ENCODE measurements around the gene SPACDR.

SPACDR gene

DNA sequence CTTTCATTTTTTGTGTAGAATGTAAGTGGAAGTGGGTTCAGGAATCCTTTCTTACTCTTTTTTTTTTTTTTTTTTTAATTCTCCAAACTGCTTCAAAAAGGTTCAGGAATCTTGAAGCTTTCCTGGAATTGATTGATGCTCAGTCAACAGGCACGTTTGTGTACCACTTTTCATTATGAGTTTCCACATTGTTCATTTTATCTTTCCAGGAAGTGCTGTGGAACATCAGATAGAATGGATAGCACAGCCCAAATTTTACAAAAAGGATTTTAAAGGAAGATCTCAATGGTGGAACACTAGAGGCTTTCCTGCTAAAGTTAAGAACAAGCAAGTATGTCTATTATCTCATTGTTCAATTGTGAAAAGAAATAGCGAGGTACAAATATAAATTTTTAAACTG lies 25.9 kb downstream of the SPACDR start:
- in situ Hi-C loops (cut with MboI; ENCODE audit: low sequenced_read_pairs, unreplicated experiment): no loop called here
- DNase-seq (ENCODE audit: low spot score): no peak
- TF ChIP-seq, protein P1, sequence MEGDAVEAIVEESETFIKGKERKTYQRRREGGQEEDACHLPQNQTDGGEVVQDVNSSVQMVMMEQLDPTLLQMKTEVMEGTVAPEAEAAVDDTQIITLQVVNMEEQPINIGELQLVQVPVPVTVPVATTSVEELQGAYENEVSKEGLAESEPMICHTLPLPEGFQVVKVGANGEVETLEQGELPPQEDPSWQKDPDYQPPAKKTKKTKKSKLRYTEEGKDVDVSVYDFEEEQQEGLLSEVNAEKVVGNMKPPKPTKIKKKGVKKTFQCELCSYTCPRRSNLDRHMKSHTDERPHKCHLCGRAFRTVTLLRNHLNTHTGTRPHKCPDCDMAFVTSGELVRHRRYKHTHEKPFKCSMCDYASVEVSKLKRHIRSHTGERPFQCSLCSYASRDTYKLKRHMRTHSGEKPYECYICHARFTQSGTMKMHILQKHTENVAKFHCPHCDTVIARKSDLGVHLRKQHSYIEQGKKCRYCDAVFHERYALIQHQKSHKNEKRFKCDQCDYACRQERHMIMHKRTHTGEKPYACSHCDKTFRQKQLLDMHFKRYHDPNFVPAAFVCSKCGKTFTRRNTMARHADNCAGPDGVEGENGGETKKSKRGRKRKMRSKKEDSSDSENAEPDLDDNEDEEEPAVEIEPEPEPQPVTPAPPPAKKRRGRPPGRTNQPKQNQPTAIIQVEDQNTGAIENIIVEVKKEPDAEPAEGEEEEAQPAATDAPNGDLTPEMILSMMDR (IDR thresholded peaks at IDR 0.05; ENCODE audit: borderline replicate concordance, control extremely low read depth, extremely low read depth, insufficient read depth, missing control alignments): no peak

DNA sequence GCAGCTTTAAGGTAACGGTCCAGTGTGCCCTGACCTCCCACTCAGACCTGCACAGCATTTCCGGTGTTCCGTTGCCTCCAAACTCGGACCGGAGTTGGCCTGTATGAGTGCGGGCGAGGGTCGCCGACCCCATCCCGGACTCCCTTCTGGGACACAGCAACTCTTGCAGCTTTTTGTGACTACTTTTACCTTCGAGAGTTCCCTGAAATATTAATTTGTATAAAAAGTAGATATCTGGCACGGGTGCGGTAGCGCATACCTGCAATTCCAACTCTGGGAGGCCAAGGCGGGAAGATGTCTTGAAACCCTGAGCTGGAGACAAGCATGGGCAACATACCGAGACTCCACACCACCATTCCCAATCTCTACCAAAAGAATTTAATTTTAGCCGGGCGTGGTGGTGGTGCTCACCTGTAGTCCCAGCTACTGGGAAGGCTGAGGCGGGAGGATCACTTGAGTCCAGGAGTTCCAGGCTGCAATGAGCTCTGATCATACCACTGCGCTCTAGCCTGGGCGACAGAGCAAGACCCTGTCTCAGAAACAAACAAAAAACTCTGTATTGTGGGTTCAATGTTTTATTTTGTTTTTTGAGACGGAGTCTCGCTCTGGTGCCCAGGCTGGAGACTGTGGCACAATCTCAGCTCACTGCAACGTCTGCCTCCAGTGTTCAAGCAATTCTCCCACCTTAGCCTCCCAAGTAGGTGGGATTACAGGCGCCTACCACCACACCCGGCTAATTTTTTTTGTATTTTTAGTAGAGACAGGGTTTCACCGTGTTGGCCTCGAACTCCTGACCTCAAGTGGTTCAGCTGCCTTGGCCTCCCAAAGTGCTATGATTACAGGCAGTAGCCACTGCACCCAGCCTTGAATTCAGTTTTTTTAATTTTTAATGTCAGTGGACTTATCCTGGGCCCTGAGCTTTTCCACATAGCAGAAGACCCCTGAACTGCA lies 26.6 kb downstream of the SPACDR start:
- TF ChIP-seq, protein P1 (IDR thresholded peaks at IDR 0.05; ENCODE audit: borderline replicate concordance, control extremely low read depth, extremely low read depth, insufficient read depth, missing control alignments): no peak
- in situ Hi-C loops (cut with MboI; ENCODE audit: low sequenced_read_pairs, unreplicated experiment): no loop called here
- DNase-seq (ENCODE audit: low spot score): no peak

DNA sequence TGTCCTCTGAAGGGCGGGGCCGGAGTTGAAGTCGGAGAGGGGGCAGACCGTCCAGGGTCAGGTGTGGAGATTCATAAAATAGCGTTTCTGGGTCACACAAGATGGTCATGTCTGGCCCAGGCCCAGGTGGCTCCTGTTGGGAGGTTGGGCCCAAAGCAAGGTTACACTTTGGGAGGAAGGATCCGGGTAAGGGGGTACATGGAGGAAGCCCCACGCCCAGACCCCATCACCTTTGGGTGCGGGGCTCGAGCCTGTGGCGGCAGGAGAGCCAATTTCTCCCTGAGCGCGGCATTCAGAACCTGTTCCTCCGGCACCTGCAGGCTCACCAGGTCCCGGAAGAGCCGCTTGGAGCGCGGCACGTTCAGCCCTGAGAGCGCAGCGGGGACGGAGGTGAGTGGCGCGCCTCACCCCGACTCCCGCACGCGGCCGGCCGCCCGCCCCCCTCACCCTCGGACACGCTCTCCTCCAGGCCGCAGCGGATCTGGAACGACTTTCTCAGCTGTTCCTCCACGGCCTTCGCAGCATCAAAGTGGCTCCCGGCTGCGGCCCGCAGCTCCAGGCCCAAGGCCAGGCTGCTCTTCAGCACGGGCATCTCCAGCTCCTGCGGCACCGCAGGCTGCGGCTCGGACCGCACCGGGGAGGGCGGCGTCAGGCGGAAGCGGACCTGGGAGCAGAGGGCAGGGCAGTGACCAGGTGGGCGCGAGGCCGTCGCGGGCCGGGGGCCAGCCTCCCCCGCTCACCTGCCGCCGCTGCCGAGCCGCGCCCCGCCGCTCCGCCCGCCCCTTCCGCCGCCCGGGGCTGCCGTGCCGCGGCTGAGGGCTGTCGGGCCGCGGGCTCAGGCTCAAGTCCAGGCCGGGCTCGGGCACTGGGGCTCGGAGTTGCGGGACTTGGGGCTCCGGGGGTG lies 28.4 kb downstream of the SPACDR start:
- DNase-seq (ENCODE audit: low spot score): peak; percentile 51
- in situ Hi-C loops (cut with MboI; ENCODE audit: low sequenced_read_pairs, unreplicated experiment): no loop called here
- TF ChIP-seq, protein P1 (IDR thresholded peaks at IDR 0.05; ENCODE audit: borderline replicate concordance, control extremely low read depth, extremely low read depth, insufficient read depth, missing control alignments): no peak

DNA sequence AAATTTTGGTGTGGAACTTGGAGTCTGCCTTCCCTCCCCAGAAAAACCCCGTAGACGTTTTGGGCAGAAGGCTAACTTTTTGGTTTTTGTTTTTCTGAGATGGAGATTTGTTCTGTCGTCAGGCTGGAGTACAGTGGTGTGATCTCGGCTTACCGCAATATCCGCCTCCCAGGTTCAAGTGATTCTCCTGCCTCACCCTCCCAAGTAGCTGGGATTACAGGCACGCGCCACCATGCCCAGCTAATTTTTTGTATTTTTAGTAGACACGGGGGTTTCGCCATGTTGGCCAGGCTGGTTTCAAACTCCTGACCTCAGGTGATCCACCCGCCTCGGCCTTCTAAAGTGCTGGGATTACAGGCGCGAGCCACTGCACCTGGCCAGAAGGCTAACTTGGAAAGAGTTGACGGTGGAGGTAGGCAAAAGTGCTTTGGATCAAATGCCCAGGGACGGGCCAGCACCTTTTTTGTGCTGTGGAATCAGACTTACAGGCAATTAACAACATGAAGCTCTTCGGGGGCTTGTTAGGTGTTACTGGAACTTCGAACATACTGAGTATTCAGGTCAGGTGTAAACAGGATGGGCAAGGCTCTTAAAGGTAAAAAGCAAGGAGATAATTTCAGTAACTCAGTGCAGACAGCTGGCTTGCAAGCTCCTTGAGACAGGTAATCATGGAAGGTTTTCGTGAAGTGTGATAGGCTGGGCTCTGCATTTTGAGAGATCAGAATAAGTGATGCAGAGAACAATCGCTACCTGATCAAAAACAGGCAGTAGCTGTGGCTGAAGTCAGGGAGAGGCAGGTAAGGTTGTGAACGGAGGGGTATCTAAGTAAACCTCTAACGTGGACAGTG lies 29.5 kb downstream of the SPACDR start:
- in situ Hi-C loops (cut with MboI; ENCODE audit: low sequenced_read_pairs, unreplicated experiment): no loop called here

DNA sequence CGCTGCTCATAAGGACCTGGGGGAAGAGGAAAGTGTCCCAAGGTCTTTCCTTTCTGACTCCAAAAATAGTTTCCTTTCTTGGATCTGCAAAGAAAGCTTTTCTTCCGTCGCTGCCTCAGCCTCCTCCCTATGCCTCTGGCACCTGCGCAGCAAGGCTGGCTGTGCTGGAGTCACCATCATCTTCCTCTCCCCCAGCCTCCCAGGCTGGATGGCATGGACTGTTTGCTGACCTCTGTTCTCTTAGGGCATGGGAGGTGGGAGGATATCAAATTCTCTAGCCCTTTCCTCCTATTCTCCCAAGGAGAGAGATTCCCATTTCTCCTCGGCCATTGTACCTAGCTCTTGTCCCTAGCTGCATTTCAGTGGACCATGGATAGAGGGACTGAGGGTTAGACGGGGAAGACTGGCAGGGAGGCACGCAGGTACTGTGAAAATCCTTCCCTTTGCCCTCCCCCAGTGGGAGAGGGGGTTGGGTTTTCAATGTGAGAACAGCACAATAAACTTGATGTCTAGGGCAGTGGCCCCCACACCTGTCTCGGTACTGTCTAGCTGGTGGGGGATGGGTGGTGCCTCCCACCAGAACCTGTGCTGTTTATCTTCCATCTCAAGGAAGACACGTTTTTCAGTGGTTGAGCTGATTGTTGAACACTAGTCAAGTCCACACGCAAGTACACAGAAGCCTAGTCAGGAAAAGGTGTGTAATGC lies 30.3 kb downstream of the SPACDR start:
- in situ Hi-C loops (cut with MboI; ENCODE audit: low sequenced_read_pairs, unreplicated experiment): no loop called here
- DNase-seq (ENCODE audit: low spot score): no peak
- TF ChIP-seq, protein P1 (IDR thresholded peaks at IDR 0.05; ENCODE audit: borderline replicate concordance, control extremely low read depth, extremely low read depth, insufficient read depth, missing control alignments): no peak

More for the DNA sequence above, 29.5 kb downstream of the SPACDR start:
- TF ChIP-seq, protein P1 (IDR thresholded peaks at IDR 0.05; ENCODE audit: borderline replicate concordance, control extremely low read depth, extremely low read depth, insufficient read depth, missing control alignments): no peak
- DNase-seq (ENCODE audit: low spot score): no peak

Measured in GM13976 (cell line).